Muscle of back (tissue), 13 donors: ENCODE measurements around the gene MRE11. TPM values are rescaled to one million over a fixed set of nuclear protein-coding genes. Genes with fewer than 3 reads are reported as not detected.
A peak's percentile ranks its signal among the peaks of the same experiment; 100 is the strongest.

ENCODE experiments used
- DNase-seq, 3 donors: peaks; one replicate each; pipeline versions ENCODE4 v3.0.0 to v3.0.0-alpha.2; 2013
- long read RNA-seq, 9 donors: transcript quantifications; one replicate each; lab custom pipeline, GENCODE V29; 2026
- polyA plus RNA-seq, 10 donors: library from polyadenylated mRNA; unstranded; fragments of 120-200 nt; gene quantifications; one replicate each; pipeline ENCODE4 v1.2.1, GENCODE V29; 2013; ENCODE audit not compliant: insufficient read length in 10 of 10

MRE11 gene
- 10 to 100 TPM; 11.4 to 16.6 (median 14.8) TPM for polyA plus RNA-seq
- long read RNA-seq, donor 1 = 0 reads
- long read RNA-seq, donor 2 = 0 reads
- long read RNA-seq, donor 3 = 0 reads
- long read RNA-seq, donor 4 = 0 reads
- long read RNA-seq, donor 5 = 0 reads
- long read RNA-seq, donor 6 = 0 reads
- long read RNA-seq, donor 7 = 0 reads
- long read RNA-seq, donor 8 = 0 reads
- long read RNA-seq, donor 9 = 0 reads

DNA sequence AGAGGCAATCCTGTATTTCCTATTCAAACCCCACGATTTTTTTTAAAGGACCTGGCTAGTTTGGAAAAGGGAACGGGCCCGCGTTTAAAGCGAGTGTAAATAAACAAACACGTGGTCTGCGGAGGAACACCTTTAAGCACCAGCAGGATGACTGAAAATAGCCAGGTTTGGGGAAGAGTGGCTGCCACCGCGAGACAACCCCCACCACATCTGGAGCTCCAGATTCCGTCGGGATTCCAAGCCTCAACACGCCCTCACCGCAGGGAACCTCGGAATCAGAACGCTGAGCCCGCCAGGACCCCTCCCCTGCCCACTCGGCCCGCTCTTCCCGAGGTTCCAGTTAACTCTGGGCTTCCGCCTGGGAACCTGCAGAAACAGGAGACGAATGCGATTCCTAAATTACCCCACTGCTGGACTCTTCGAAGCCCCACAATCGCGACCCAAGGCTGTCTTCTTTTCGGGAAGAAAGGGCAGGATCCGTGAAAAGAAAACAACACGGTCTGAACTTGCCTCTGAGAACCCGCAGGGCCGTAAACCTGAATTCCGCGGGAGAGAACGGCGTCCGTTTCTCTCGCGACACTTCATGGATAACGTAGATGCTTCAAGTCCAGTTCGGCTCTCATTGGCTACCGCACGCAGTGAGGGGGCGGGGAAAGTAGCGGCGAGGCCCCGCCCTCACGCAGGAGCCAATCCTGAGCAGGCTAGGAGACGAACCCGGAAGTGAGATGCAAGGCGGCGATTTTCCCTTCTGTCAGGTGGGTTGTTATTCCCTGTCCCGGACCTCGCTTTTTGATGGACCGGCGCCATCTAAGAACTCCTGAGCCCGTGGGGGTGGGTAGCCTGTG, at the start of gene MRE11, which contains the start of gene ANKRD49:
Gene MRE11, minus strand, starts transcription at position 564 of the 845 bp plus-strand sequence. CDS start 1,043 bp downstream, outside the sequence.
Gene ANKRD49, plus strand, starts transcription at position 704 of the 845 bp plus-strand sequence. CDS start 2,710 bp downstream, outside the sequence.
- DNase-seq = peak; percentile 98 to 99 (median 98)

DNA sequence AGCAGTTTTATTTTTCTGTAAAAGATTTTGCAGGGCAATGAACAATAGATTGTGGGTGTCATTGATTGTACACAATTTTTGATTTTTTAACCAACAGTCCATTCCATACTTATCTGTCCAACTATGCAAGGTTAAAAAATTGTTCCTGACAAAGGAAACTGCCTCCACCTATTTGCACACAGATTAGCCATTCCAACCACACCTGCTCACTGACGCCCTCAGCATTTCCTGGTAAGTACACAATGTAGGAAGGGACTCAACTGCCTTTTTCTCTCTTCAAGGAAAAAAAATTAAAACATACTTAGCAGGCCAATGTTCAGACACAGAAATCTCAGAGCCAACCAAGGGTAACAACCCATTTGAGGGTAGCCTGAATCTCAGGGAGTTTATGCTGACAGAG, 45.8 kb upstream of the MRE11 start:
- DNase-seq = no peak

DNA sequence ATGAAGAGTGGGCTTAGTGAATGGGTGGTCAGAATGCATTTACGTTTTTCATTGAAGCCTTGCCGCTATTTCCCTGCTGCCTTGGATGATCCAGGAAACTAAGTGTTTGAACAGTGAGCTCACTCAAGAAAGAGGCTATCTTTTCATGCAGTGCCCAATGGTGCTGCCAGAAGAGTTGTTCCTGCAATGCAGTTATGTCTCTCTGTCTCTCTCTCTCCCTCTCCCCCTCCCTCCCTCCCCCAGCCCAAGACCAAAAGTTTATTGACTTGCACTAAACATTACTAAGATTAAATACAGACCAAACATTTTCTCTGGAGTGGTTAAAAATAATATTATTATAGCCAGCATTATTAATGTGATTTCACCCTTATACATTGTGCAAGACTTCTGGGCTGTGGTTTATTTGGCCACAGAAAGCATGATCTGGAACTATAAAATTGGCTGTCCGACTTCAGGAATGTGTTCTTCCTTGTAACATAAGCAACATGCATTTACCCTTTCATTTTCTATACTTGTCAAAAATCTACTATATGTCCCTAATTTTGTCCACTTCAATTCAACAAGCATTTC, 43.5 kb upstream of the MRE11 start:
- peak; percentile 34 to 58 (median 52) for DNase-seq

GRCh38 chr11:94536386-94536785, 42.7 kb upstream of the MRE11 start:
- DNase-seq = no peak

- peak; percentile 41 to 64 (median 45) for DNase-seq
Measured at GRCh38 chr11:94533696-94534630, 40.3 kb upstream of the MRE11 start.

DNA sequence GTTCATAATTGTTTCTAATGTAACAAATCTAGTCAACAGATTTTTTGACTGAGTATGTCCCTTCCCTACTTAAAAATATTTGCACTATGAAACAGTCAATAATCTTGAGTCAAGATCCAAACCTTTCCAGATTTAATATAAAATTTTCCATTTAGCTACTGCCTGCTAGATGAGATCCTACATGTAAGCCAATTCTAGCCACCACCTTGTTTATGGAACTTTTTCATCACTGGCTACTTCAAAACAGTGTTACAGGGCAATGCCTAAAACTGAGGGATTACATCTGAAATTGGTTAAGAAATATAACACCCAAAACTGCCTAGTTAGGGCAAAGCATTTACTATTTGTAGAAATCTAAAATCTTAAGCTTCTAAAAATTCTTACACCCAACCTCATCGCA, 39.6 kb upstream of the MRE11 start:
- DNase-seq = peak in 2 of 3 donors; percentile 19 to 52

DNA sequence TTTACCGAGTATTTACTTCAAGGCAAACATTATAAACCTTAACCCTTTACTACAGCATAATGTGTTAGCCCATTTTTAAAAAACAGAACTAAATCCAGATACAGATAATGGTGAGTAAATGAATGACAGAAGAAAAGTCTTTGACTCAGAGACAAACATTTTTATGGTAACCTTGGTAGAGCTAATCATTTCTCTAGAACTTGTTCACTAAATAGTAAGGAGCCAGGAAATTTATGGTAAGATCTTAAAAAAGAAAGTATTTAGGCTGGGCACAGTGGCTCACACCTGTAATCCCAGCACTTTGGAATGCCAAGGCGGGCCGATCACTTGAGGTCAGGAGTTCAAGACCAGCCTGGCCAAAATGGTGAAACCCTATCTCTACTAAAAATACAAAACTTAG, 38.6 kb upstream of the MRE11 start:
- DNase-seq = no peak

- DNase-seq = no peak
Measured at GRCh38 chr11:94528551-94528950, 34.9 kb upstream of the MRE11 start.

DNA sequence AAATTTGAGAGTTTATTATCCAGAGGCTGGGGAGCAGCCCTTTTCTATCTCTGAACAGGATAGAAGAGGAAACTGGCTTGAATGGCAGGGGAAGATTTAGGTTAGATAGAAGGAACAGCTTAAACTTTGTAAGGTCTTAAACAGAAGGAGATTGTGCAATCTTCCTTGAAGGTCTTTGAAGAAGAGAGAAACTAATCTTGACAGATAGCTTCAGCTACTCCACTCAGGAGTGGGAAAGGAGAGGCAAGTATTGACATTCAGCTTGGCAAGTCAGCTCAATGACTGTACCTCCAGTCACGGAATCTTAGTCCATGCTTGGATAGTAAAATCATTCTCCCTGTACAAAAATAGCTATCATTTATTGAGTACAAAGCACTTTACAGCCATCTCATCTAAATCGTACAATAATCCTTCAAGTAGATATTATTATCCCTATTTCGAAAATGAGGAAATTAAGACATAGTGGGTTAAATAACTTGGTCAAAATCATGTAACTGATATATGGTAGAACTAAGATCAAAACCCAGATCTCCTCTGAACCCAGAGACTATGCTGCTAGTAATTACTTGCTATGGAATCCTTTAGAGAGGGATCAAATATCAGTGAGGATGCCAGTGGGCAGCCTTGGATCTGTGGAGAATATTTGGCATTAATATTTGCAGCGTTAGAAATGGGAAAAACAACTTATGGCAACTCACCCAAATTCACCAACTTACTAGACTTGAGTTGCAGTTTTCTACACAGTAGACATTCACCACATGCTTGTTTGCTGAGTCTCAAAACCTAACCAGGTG, 33.2 kb upstream of the MRE11 start:
- DNase-seq = no peak

- DNase-seq = peak; percentile 47 to 67 (median 47)
Measured at GRCh38 chr11:94525546-94526324, 32.1 kb upstream of the MRE11 start.

- DNase-seq = no peak
Measured at GRCh38 chr11:94524341-94524740, 30.7 kb upstream of the MRE11 start.

DNA sequence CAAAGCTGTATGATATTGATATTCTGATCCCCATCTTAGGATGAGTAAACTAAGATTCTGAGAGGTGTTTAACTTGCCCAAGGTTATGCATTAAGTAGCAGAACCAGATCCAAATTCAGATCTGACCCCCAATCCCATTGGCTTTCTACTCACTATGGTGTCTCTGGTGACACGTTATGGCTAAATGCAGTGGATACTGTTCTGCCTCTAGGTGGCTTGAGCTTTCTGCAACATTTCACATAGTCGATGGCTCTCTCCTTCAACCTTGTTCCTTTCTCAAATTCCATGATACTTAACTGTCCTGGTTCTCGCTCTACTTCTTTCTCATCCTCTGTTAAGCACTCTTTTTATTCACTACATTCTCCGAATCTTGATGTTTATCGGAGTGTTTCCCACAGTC, 28.0 kb upstream of the MRE11 start:
- no peak for DNase-seq

- DNase-seq = peak; percentile 32 to 71 (median 53)
Measured at GRCh38 chr11:94519478-94520084, 25.9 kb upstream of the MRE11 start.

- no peak for DNase-seq
Measured at GRCh38 chr11:94518300-94518699, 24.7 kb upstream of the MRE11 start.

DNA sequence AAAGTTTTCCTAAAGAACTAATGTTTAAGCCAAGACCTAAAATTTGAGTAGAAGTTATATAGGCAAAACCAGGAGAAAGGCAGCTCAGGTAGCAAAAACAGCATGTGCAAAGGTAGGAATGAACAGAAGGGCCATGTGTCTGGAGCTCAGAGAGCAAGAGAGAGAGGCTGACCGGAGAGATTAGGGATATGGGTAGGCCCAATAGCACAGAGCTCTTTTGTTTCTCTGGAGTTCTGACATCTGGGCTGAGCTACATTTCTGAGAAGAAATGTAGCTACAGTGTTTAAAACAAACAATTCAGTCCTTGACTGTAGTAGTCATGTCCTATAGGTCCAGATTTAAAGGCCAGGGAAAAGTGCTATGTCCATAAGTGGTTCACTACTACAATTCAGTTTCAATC, 23.1 kb upstream of the MRE11 start:
- DNase-seq = no peak

DNA sequence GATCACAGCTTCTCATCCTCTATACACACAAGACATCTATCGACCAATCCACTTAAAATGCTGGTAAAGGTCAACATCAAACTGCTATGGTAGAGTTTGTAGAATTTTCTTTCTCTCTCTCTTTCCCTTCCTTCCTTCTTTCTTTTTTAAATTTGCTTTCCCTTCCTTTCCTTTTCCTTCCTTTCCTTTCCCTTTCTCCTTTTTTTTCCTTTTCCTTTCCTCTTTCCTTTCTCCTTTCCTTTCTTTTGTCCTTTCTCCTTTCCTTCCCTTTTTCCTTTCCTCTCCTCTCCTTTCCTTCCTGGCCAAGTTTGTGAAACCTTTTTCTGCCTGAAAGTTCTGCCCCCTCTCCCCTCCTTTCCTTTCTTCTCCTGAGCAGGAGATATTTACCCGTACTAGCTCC, 21.8 kb upstream of the MRE11 start:
- no peak for DNase-seq

DNA sequence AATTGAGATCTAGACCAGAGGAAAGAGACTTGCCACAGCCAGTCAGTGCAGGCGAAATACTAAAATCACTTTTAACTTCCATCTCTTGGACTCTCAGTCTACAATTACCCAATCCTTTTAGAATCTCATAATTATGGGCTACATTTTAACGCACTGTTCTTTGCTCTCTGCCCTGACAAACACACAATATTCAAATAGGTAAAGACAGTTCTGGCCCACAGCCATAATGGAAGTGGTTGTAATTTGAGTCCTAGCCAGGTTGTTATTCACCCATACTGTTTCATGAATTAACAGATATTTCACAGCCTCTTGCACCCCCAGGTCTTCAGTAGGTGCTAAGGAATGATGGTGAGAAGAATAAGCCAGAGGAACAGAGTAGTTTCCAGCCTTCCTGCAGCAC, 19.4 kb upstream of the MRE11 start:
- no peak for DNase-seq

DNA sequence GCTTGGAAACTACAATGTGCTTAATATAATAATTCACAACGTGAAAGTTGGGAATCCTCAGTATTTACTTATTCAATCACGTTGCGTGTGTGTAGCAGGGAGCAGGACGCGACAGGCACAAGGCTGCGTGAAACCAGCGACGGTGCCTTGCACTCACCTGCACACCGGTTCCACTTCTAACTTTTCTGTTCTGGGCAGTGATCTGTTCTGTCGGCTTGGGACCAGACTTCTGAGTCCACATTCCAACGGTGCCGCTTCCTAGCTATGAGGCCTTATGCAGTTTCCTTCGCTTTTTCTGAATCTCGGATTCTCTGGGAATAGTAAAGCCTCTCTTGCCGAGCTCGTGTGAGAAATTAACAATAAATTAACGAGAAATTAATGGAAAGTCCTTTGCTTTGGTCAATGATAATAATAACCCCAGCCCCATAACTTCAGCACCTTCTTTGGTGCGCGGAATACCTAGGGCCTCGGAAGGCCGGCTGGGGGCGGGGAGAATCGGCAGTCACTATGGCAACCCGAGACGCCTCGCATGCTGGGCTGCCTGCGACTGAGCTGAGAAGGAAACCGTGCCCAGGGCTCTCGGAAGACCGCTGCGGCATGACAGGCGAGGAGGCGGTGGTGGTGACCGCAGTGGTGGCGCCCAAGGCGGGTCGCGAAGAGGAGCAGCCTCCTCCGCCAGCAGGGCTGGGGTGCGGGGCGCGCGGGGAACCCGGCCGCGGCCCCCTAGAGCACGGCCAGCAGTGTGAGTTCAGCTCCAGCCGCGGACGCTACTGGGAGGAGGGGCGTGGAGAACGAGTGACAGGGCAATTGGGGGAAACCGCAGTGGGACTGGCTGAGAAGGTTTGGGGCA, 18.5 kb upstream of the MRE11 start, which contains the start of gene C11orf97:
Gene C11orf97, plus strand, starts transcription at position 530 of the 850 bp plus-strand sequence. Its CDS starts 68 bp downstream, at position 598.
- peak; percentile 15 to 80 (median 60) for DNase-seq
